ENCODE data around the gene TCAP. TPM values are rescaled to one million over a fixed set of nuclear protein-coding genes. Genes with fewer than 3 reads are reported as not detected.

Gene TCAP
- total RNA-seq, 1 donor from 2014 or later, result 1.0 TPM

GRCh38 chr17:39625198-39625785, 39.9 kb upstream of the TCAP start:
- Mint-ChIP-seq H3K4me3 (no peak overlapping the region), H3K4me1 (peaks cover 17% of the 10 kb centered on the region), H3K27me3 (peaks cover 47% of the 10 kb centered on the region), H3K36me3 (ENCODE audit: low read depth) (no peaks in the 10 kb centered on the region), H3K27ac (no peak overlapping the region), H3K9me3 (no peaks in the 10 kb centered on the region)
- no peak for DNase-seq
- intact Hi-C loops (cut with micrococcal nuclease), result no loop called here

- Mint-ChIP-seq H3K36me3 (ENCODE audit: low read depth) (no peaks in the 10 kb centered on the region), H3K27me3 (peaks cover 51% of the 10 kb centered on the region), H3K9me3 (no peaks in the 10 kb centered on the region), H3K4me3 (no peak within 1 kb of the TSS), H3K4me1 (peaks cover 20% of the 10 kb centered on the region), H3K27ac (no peak within 1 kb of the TSS)
- no peak for DNase-seq
- intact Hi-C loops (cut with micrococcal nuclease), result no loop called here
Observed at GRCh38 chr17:39626171-39627046, 38.7 kb upstream of the TCAP start, which contains the start of gene PPP1R1B. Gene PPP1R1B, plus strand, starts transcription at chr17:39626952. Its CDS starts 441 bp downstream, at chr17:39627393.

GRCh38 chr17:39627047-39627711, 38.0 kb upstream of the TCAP start:
- H3K9me3 Mint-ChIP-seq, result no peaks in the 10 kb centered on the region
- H3K4me1 Mint-ChIP-seq, result peaks cover 23% of the 10 kb centered on the region
- no peak overlapping the region for H3K4me3 Mint-ChIP-seq
- H3K36me3 Mint-ChIP-seq (ENCODE audit: low read depth), result no peaks in the 10 kb centered on the region
- H3K27ac Mint-ChIP-seq, result no peak overlapping the region
- DNase-seq, result no peak
- intact Hi-C loops (cut with micrococcal nuclease), result no loop called here
- peaks cover 56% of the 10 kb centered on the region for H3K27me3 Mint-ChIP-seq

- H3K27me3 Mint-ChIP-seq, result peaks cover 56% of the 10 kb centered on the region
- H3K4me3 Mint-ChIP-seq, result no peak overlapping the region
- intact Hi-C loops (cut with micrococcal nuclease), result no loop called here
- no peaks in the 10 kb centered on the region for H3K9me3 Mint-ChIP-seq
- H3K27ac Mint-ChIP-seq, result no peak overlapping the region
- DNase-seq, result no peak
- peaks cover 19% of the 10 kb centered on the region for H3K4me1 Mint-ChIP-seq
- H3K36me3 Mint-ChIP-seq (ENCODE audit: low read depth), result no peaks in the 10 kb centered on the region
Observed at GRCh38 chr17:39627712-39628516, 37.2 kb upstream of the TCAP start.

GRCh38 chr17:39628655-39629493, 36.3 kb upstream of the TCAP start:
- Mint-ChIP-seq H3K4me1 (peaks cover 16% of the 10 kb centered on the region), H3K4me3 (no peak overlapping the region), H3K27ac (no peak overlapping the region), H3K27me3 (peaks cover 54% of the 10 kb centered on the region), H3K9me3 (no peaks in the 10 kb centered on the region), H3K36me3 (ENCODE audit: low read depth) (no peaks in the 10 kb centered on the region)
- no peak for DNase-seq
- intact Hi-C loops (cut with micrococcal nuclease), result no loop called here

- Mint-ChIP-seq H3K27me3 (peaks cover 50% of the 10 kb centered on the region), H3K9me3 (no peaks in the 10 kb centered on the region), H3K27ac (no peak overlapping the region), H3K4me1 (peaks cover 17% of the 10 kb centered on the region), H3K4me3 (no peak overlapping the region), H3K36me3 (ENCODE audit: low read depth) (no peaks in the 10 kb centered on the region)
- DNase-seq, result no peak
- intact Hi-C loops (cut with micrococcal nuclease), result no loop called here
Observed at GRCh38 chr17:39629494-39629880, 35.7 kb upstream of the TCAP start.

GRCh38 chr17:39629898-39630297, 35.3 kb upstream of the TCAP start:
- Mint-ChIP-seq H3K27me3 (peaks cover 46% of the 10 kb centered on the region), H3K4me1 (peaks cover 17% of the 10 kb centered on the region), H3K36me3 (ENCODE audit: low read depth) (no peaks in the 10 kb centered on the region), H3K9me3 (no peaks in the 10 kb centered on the region), H3K27ac (no peak overlapping the region), H3K4me3 (no peak overlapping the region)
- no peak for DNase-seq
- intact Hi-C loops (cut with micrococcal nuclease), result no loop called here

- H3K4me1 Mint-ChIP-seq, result peaks cover 15% of the 10 kb centered on the region
- no peaks in the 10 kb centered on the region for H3K36me3 Mint-ChIP-seq (ENCODE audit: low read depth)
- intact Hi-C loops (cut with micrococcal nuclease), result no loop called here
- H3K27ac Mint-ChIP-seq, result no peak overlapping the region
- H3K27me3 Mint-ChIP-seq, result peaks cover 31% of the 10 kb centered on the region
- no peak for DNase-seq
- no peak overlapping the region for H3K4me3 Mint-ChIP-seq
- no peaks in the 10 kb centered on the region for H3K9me3 Mint-ChIP-seq
Observed at GRCh38 chr17:39631403-39631802, 33.7 kb upstream of the TCAP start.

- Mint-ChIP-seq H3K36me3 (ENCODE audit: low read depth) (no peaks in the 10 kb centered on the region), H3K4me3 (no peak overlapping the region), H3K4me1 (peaks cover 15% of the 10 kb centered on the region), H3K27ac (no peak overlapping the region), H3K27me3 (peaks cover 25% of the 10 kb centered on the region), H3K9me3 (no peaks in the 10 kb centered on the region)
- no peak for DNase-seq
- intact Hi-C loops (cut with micrococcal nuclease), result no loop called here
Observed at GRCh38 chr17:39632153-39632941, 32.8 kb upstream of the TCAP start.

- intact Hi-C loops (cut with micrococcal nuclease), result loop anchor here (1.0 kb wide), 1 partner anchor 11 kb away; no protein-coding TSS in a partner anchor
- H3K27ac Mint-ChIP-seq, result no peak overlapping the region
- no peak overlapping the region for H3K4me3 Mint-ChIP-seq
- H3K27me3 Mint-ChIP-seq, result peaks cover 16% of the 10 kb centered on the region
- no peaks in the 10 kb centered on the region for H3K36me3 Mint-ChIP-seq (ENCODE audit: low read depth)
- DNase-seq, result no peak
- H3K4me1 Mint-ChIP-seq, result peaks cover 26% of the 10 kb centered on the region
- no peaks in the 10 kb centered on the region for H3K9me3 Mint-ChIP-seq
Observed at GRCh38 chr17:39633570-39634183, 31.5 kb upstream of the TCAP start.

- DNase-seq, result peak; percentile 79
Observed at GRCh38 chr17:39634384-39634871, 30.7 kb upstream of the TCAP start.

More at GRCh38 chr17:39634384-39634871, 30.7 kb upstream of the TCAP start:
- intact Hi-C loops (cut with micrococcal nuclease), result loop anchor here (1.0 kb wide), 1 partner anchor 12 kb away; no protein-coding TSS in a partner anchor
- peaks cover 15% of the 10 kb centered on the region for H3K27me3 Mint-ChIP-seq
- H3K4me3 Mint-ChIP-seq, result no peak overlapping the region
- peaks cover 1% of the 10 kb centered on the region for H3K36me3 Mint-ChIP-seq (ENCODE audit: low read depth)
- H3K9me3 Mint-ChIP-seq, result no peaks in the 10 kb centered on the region
- H3K27ac Mint-ChIP-seq, result no peak overlapping the region
- peaks cover 33% of the 10 kb centered on the region for H3K4me1 Mint-ChIP-seq
